Smooth muscle cell (in vitro differentiated cells): ENCODE results near the gene RPL36AL. TPM values are rescaled to one million over a fixed set of nuclear protein-coding genes. Genes with fewer than 3 reads are reported as not detected.

ENCODE experiments used
- DNase-seq: peaks from one replicate; lab custom pipeline; 2025; ENCODE audit not compliant: unreplicated experiment; lab: John Stamatoyannopoulos, UW
- H2AFZ ChIP-seq: fragments of 200-600 bp; sonication (generic); 2 replicates; pipeline ENCODE4 v1.6.0; 2016; ENCODE audit warnings: antibody characterized with exemption, low read depth, mild to moderate bottlenecking
- H3F3A ChIP-seq: fragments of 200-600 bp; sonication (generic); 2 replicates; pipeline ENCODE4 v1.6.0; 2017; ENCODE audit warnings: antibody characterized with exemption, low read depth
- H3K27ac ChIP-seq: fragments of 200-600 bp; sonication (generic); 2 replicates; pipeline ENCODE4 v1.5.1; 2016; ENCODE audit warnings: low read depth, mild to moderate bottlenecking
- H3K27me3 ChIP-seq: fragments of 200-600 bp; sonication (generic); 2 replicates; pipeline ENCODE4 v1.6.1; 2016; ENCODE audit warnings: low read depth, mild to moderate bottlenecking
- H3K36me3 ChIP-seq: fragments of 200-600 bp; sonication (generic); 2 replicates; pipeline ENCODE4 v1.5.1; 2016; ENCODE audit warnings: low read depth
- H3K4me1 ChIP-seq: fragments of 200-600 bp; sonication (generic); 2 replicates; pipeline ENCODE4 v1.5.1; 2016; ENCODE audit warnings: low read depth
- H3K4me2 ChIP-seq: fragments of 200-600 bp; sonication (generic); 2 replicates; pipeline ENCODE4 v1.6.0; 2016; ENCODE audit warnings: mild to moderate bottlenecking
- H3K4me3 ChIP-seq: fragments of 200-600 bp; sonication (generic); 2 replicates; pipeline ENCODE4 v1.5.1; 2016; ENCODE audit warnings: mild to moderate bottlenecking
- H3K79me2 ChIP-seq: fragments of 200-600 bp; sonication (generic); 2 replicates; pipeline ENCODE4 v1.6.0; 2016; ENCODE audit warnings: low read depth, mild to moderate bottlenecking
- H3K9ac ChIP-seq: fragments of 200-600 bp; sonication (generic); 2 replicates; pipeline ENCODE4 v1.6.0; 2016; ENCODE audit warnings: low read depth
- H3K9me3 ChIP-seq: fragments of 200-600 bp; sonication (generic); replicated peaks from 2 replicates; pipeline ENCODE4 v1.5.1; 2016; ENCODE audit warnings: low read depth
- H4K20me1 ChIP-seq: fragments of 200-600 bp; sonication (generic); 2 replicates; pipeline ENCODE4 v1.6.0; 2016; ENCODE audit warnings: low read depth
- WGBS: methylation state at CpG from one replicate; pipeline ENCODE4 v1.1.7; 2016; ENCODE audit warnings: low lambda C conversion rate; 5-methylcytosine and 5-hydroxymethylcytosine counted together
- polyA plus RNA-seq: library from polyadenylated mRNA; unstranded; fragments of >200 nt; fragmentation: Nextera tagmentation; extraction: Ambion mirVana; gene quantifications from 2 replicates; pipeline ENCODE4 v1.2.1, GENCODE V29; 2016
- total RNA-seq: library from RNA; depleted of rRNA; stranded (reverse); fragments of >200 nt; gene quantifications from 2 replicates; pipeline ENCODE4 v1.2.3, GENCODE V29; 2014
- TF ChIP-seq, protein P1 (sequence below): fragments of 200-600 bp; sonication (generic); IDR thresholded peaks from 2 replicates; pipeline ENCODE4 v1.5.1; 2017; ENCODE audit warnings: borderline replicate concordance, mild to moderate bottlenecking, antibody characterized with exemption; ENCODE audit not compliant: insufficient read depth, poor library complexity, severe bottlenecking

RPL36AL gene
- total and polyA plus RNA-seq, 2 experiments from 2014 or later = 228 to 279 TPM

- H3K36me3 ChIP-seq = no peaks in the 10 kb centered on the region
- no peak overlapping the region for H3K4me2 ChIP-seq
- no peaks in the 10 kb centered on the region for H3K9me3 ChIP-seq
- 97% methylated on average over 3 of the region's 3 CpGs for WGBS
- TF ChIP-seq, protein P1, sequence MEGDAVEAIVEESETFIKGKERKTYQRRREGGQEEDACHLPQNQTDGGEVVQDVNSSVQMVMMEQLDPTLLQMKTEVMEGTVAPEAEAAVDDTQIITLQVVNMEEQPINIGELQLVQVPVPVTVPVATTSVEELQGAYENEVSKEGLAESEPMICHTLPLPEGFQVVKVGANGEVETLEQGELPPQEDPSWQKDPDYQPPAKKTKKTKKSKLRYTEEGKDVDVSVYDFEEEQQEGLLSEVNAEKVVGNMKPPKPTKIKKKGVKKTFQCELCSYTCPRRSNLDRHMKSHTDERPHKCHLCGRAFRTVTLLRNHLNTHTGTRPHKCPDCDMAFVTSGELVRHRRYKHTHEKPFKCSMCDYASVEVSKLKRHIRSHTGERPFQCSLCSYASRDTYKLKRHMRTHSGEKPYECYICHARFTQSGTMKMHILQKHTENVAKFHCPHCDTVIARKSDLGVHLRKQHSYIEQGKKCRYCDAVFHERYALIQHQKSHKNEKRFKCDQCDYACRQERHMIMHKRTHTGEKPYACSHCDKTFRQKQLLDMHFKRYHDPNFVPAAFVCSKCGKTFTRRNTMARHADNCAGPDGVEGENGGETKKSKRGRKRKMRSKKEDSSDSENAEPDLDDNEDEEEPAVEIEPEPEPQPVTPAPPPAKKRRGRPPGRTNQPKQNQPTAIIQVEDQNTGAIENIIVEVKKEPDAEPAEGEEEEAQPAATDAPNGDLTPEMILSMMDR = no peak
- no peak overlapping the region for H3K27ac ChIP-seq
- H3K4me1 ChIP-seq = no peaks in the 10 kb centered on the region
- no peak for DNase-seq
- H3K27me3 ChIP-seq = no peaks in the 10 kb centered on the region
- H3K4me3 ChIP-seq = no peak overlapping the region
- peaks cover 3% of the 10 kb centered on the region for H4K20me1 ChIP-seq
- peaks cover 50% of the 10 kb centered on the region for H3K79me2 ChIP-seq
- H3F3A ChIP-seq = peaks cover 12% of the 10 kb centered on the region
- H2AFZ ChIP-seq = no peak overlapping the region
- no peak overlapping the region for H3K9ac ChIP-seq
Measured at GRCh38 chr14:49637534-49638078, 17.2 kb upstream of the RPL36AL start.

GRCh38 chr14:49636866-49637265, 16.4 kb upstream of the RPL36AL start:
- WGBS = 96% methylated on average over 1 of the region's 1 CpG
- no peak overlapping the region for H3K4me3 ChIP-seq
- peaks cover 3% of the 10 kb centered on the region for H3K4me1 ChIP-seq
- H3K9me3 ChIP-seq = no peaks in the 10 kb centered on the region
- no peak for DNase-seq
- TF ChIP-seq, protein P1 = no peak
- H3F3A ChIP-seq = peaks cover 12% of the 10 kb centered on the region
- H3K4me2 ChIP-seq = no peak overlapping the region
- H2AFZ ChIP-seq = no peak overlapping the region
- H3K36me3 ChIP-seq = no peaks in the 10 kb centered on the region
- H4K20me1 ChIP-seq = peaks cover 6% of the 10 kb centered on the region
- H3K79me2 ChIP-seq = peaks cover 57% of the 10 kb centered on the region
- H3K9ac ChIP-seq = no peak overlapping the region
- H3K27ac ChIP-seq = no peak overlapping the region
- H3K27me3 ChIP-seq = no peaks in the 10 kb centered on the region

DNA sequence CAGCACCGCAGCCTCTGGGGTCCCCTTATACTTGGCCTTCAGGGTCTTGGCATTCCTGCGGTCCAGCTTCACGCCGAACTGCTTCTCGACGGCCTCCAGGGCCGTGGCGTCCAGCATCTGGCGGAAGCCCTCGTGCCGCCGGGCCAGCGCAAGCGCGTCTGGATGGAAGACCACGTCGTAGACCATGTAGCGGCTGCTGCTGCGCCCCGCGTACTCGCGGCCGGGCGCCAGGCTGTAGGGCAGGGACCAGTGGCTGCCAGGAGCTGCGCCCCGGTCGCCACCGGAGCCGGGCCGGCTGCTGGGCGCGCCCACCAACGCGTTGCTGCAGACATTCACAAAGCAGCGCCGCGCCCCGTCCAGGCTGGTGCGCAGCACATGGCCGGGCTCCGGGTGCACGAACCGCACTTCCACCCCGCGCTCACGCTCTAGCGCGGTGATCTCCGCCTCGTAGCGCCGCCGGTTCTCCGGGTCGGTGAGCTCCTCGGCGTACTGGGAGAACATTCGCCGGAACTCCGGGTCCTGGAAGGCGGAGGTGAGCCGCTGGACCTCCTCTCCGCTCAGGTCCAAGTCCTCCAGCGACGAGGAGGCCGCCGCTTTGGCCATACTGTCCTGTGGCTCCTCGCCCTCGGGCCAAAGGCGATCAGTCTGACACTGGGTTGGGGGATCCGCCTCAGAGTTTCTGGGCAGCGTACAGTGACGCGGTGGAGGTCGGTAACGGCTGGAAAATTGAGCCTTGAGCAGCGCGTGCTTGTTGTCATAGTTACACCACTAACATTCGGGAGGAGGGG, 14.3 kb upstream of the RPL36AL start, which contains the start of gene DNAAF2:
Gene DNAAF2, minus strand, starts transcription at position 698 of the 788 bp plus-strand sequence. Its CDS starts 95 bp downstream, at position 603.
- no peaks in the 10 kb centered on the region for H3K36me3 ChIP-seq
- H3K9me3 ChIP-seq = no peaks in the 10 kb centered on the region
- TF ChIP-seq, protein P1 = no peak
- DNase-seq = peak; percentile 76
- H3K4me3 ChIP-seq = peak within 1 kb of the TSS; percentile 62
- peak within 1 kb of the TSS; percentile 100 for H3K4me2 ChIP-seq
- H3K27ac ChIP-seq = peak within 1 kb of the TSS; percentile 100
- peak within 1 kb of the TSS; percentile 98 for H2AFZ ChIP-seq
- peaks cover 20% of the 10 kb centered on the region for H4K20me1 ChIP-seq
- no peaks in the 10 kb centered on the region for H3K27me3 ChIP-seq
- WGBS = under 1% methylated on average over 79 of the region's 80 CpGs
- peak within 1 kb of the TSS; percentile 97 for H3K9ac ChIP-seq
- H3K4me1 ChIP-seq = peaks cover 9% of the 10 kb centered on the region
- peaks cover 12% of the 10 kb centered on the region for H3F3A ChIP-seq
- H3K79me2 ChIP-seq = peaks cover 72% of the 10 kb centered on the region
